ENCODE data around the gene AVL9.

GRCh38 chr7:32516551-32517100, 21.3 kb downstream of the AVL9 start:
- TF ChIP-seq, protein P1, sequence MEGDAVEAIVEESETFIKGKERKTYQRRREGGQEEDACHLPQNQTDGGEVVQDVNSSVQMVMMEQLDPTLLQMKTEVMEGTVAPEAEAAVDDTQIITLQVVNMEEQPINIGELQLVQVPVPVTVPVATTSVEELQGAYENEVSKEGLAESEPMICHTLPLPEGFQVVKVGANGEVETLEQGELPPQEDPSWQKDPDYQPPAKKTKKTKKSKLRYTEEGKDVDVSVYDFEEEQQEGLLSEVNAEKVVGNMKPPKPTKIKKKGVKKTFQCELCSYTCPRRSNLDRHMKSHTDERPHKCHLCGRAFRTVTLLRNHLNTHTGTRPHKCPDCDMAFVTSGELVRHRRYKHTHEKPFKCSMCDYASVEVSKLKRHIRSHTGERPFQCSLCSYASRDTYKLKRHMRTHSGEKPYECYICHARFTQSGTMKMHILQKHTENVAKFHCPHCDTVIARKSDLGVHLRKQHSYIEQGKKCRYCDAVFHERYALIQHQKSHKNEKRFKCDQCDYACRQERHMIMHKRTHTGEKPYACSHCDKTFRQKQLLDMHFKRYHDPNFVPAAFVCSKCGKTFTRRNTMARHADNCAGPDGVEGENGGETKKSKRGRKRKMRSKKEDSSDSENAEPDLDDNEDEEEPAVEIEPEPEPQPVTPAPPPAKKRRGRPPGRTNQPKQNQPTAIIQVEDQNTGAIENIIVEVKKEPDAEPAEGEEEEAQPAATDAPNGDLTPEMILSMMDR (IDR thresholded peaks at IDR 0.05), result no peak
- TF ChIP-seq POLR2A (IDR thresholded peaks at IDR 0.05), result no peak
